HG03378 (cell line): ENCODE results near the gene OTOR.
A peak's percentile ranks its signal among the peaks of the same experiment; 100 is the strongest.

Experiments
- ATAC-seq: cut with Tn5 transposase; IDR thresholded peaks from one replicate; pipeline ENCODE4 v1.9.1; 2021; ENCODE audit warnings: mild to moderate bottlenecking, moderate library complexity; ENCODE audit not compliant: unreplicated experiment

Gene OTOR

GRCh38 chr20:16747291-16747811 is 807 bp upstream of the OTOR start:
- no peak for ATAC-seq

- no peak for ATAC-seq
Measured at GRCh38 chr20:16749573-16749972, 1.4 kb downstream of the OTOR start.

GRCh38 chr20:16752082-16752481 is 3.9 kb downstream of the OTOR start:
- no peak for ATAC-seq

- no peak for ATAC-seq
Measured at GRCh38 chr20:16752901-16753300, 4.7 kb downstream of the OTOR start.

GRCh38 chr20:16758454-16759180 is 10.5 kb downstream of the OTOR start:
- no peak for ATAC-seq

GRCh38 chr20:16759181-16759563 is 11.0 kb downstream of the OTOR start:
- no peak for ATAC-seq

GRCh38 chr20:16760431-16761304 is 12.5 kb downstream of the OTOR start:
- ATAC-seq = no peak

- peak; percentile 81 for ATAC-seq
Measured at GRCh38 chr20:16761305-16761829, 13.2 kb downstream of the OTOR start.

GRCh38 chr20:16764560-16764959 is 16.4 kb downstream of the OTOR start:
- ATAC-seq = no peak

GRCh38 chr20:16771213-16771612 is 23.1 kb downstream of the OTOR start:
- no peak for ATAC-seq

- ATAC-seq = no peak
Measured at GRCh38 chr20:16775961-16776360, 27.8 kb downstream of the OTOR start.

- ATAC-seq = no peak
Measured at GRCh38 chr20:16777126-16777525, 29.0 kb downstream of the OTOR start.

GRCh38 chr20:16778159-16778558 is 30.0 kb downstream of the OTOR start:
- ATAC-seq = no peak

GRCh38 chr20:16781496-16781895 is 33.3 kb downstream of the OTOR start:
- ATAC-seq = no peak

- ATAC-seq = no peak
Measured at GRCh38 chr20:16785226-16785625, 37.1 kb downstream of the OTOR start.
